Measurements from ENCODE around the gene PDK4.

The PDK4 gene

GRCh38 chr7:95593343-95593742 is 3.0 kb downstream of the PDK4 start:
- H3K36me3 ChIP-seq (ENCODE audit: control insufficient read depth in 5 of 5, insufficient read depth in 5 of 5, low read length in 5 of 5) = peaks cover 55 to 62% (median 56%) of the 10 kb centered on the region in 5 donors
- H3K27ac ChIP-seq (ENCODE audit: low read depth, low read length) = peak overlapping the region; percentile 98
- H3K4me1 ChIP-seq (ENCODE audit: control insufficient read depth in 5 of 5, insufficient read depth in 5 of 5, low read length in 5 of 5) = peaks cover 10 to 71% (median 66%) of the 10 kb centered on the region in 5 donors
- peak overlapping the region; percentile 89 to 100 (median 100) for H3K4me3 ChIP-seq (ENCODE audit: low read depth in 1 of 5, low read length in 5 of 5)
- H3K9ac ChIP-seq (ENCODE audit: low read length in 5 of 5) = peak overlapping the region; percentile 81 to 99 (median 95)
- no peaks in the 10 kb centered on the region for H3K9me3 ChIP-seq (ENCODE audit: control insufficient read depth in 5 of 5, low read length in 5 of 5)
- no peaks in the 10 kb centered on the region for H3K27me3 ChIP-seq (ENCODE audit: control insufficient read depth in 5 of 5, insufficient read depth in 4 of 5, low read length in 5 of 5)

GRCh38 chr7:95592570-95592969 is 3.7 kb downstream of the PDK4 start:
- Histone ChIP-seq H3K9me3 (ENCODE audit: control insufficient read depth in 5 of 5, low read length in 5 of 5) (no peaks in the 10 kb centered on the region), H3K27me3 (ENCODE audit: control insufficient read depth in 5 of 5, insufficient read depth in 4 of 5, low read length in 5 of 5) (no peaks in the 10 kb centered on the region), H3K27ac (ENCODE audit: low read depth, low read length) (peak overlapping the region; percentile 98), H3K9ac (ENCODE audit: low read length in 5 of 5) (peak overlapping the region in 4 of 5 donors; percentile 63 to 99 (median 90)), H3K36me3 (ENCODE audit: control insufficient read depth in 5 of 5, insufficient read depth in 5 of 5, low read length in 5 of 5) (peaks cover 62 to 70% (median 63%) of the 10 kb centered on the region in 5 donors), H3K4me1 (ENCODE audit: control insufficient read depth in 5 of 5, insufficient read depth in 5 of 5, low read length in 5 of 5) (peaks cover 10 to 71% (median 66%) of the 10 kb centered on the region in 5 donors), H3K4me3 (ENCODE audit: low read depth in 1 of 5, low read length in 5 of 5) (peak overlapping the region; percentile 89 to 100 (median 100))

GRCh38 chr7:95590387-95591248 is 5.7 kb downstream of the PDK4 start:
- peaks cover 78 to 88% (median 81%) of the 10 kb centered on the region in 5 donors for H3K36me3 ChIP-seq (ENCODE audit: control insufficient read depth in 5 of 5, insufficient read depth in 5 of 5, low read length in 5 of 5)
- H3K9me3 ChIP-seq (ENCODE audit: control insufficient read depth in 5 of 5, low read length in 5 of 5) = no peaks in the 10 kb centered on the region
- H3K4me1 ChIP-seq (ENCODE audit: control insufficient read depth in 5 of 5, insufficient read depth in 5 of 5, low read length in 5 of 5) = peaks cover 8 to 85% (median 75%) of the 10 kb centered on the region in 5 donors
- H3K9ac ChIP-seq (ENCODE audit: low read length in 5 of 5) = peak overlapping the region in 2 of 5 donors; percentile 13 to 52
- peak overlapping the region; percentile 59 to 100 (median 74) for H3K4me3 ChIP-seq (ENCODE audit: low read depth in 1 of 5, low read length in 5 of 5)
- H3K27me3 ChIP-seq (ENCODE audit: control insufficient read depth in 5 of 5, insufficient read depth in 4 of 5, low read length in 5 of 5) = no peaks in the 10 kb centered on the region
- peak overlapping the region; percentile 79 for H3K27ac ChIP-seq (ENCODE audit: low read depth, low read length)

GRCh38 chr7:95589766-95590165 is 6.5 kb downstream of the PDK4 start:
- no peaks in the 10 kb centered on the region for H3K27me3 ChIP-seq (ENCODE audit: control insufficient read depth in 5 of 5, insufficient read depth in 4 of 5, low read length in 5 of 5)
- peaks cover 8 to 94% (median 79%) of the 10 kb centered on the region in 5 donors for H3K4me1 ChIP-seq (ENCODE audit: control insufficient read depth in 5 of 5, insufficient read depth in 5 of 5, low read length in 5 of 5)
- H3K27ac ChIP-seq (ENCODE audit: low read depth, low read length) = peak overlapping the region; percentile 79
- peak overlapping the region in 2 of 5 donors; percentile 5 to 28 for H3K4me3 ChIP-seq (ENCODE audit: low read depth in 1 of 5, low read length in 5 of 5)
- no peaks in the 10 kb centered on the region for H3K9me3 ChIP-seq (ENCODE audit: control insufficient read depth in 5 of 5, low read length in 5 of 5)
- peaks cover 86 to 96% (median 89%) of the 10 kb centered on the region in 5 donors for H3K36me3 ChIP-seq (ENCODE audit: control insufficient read depth in 5 of 5, insufficient read depth in 5 of 5, low read length in 5 of 5)
- peak overlapping the region in 2 of 5 donors; percentile 12 to 55 for H3K9ac ChIP-seq (ENCODE audit: low read length in 5 of 5)

- H3K27me3 ChIP-seq (ENCODE audit: control insufficient read depth in 5 of 5, insufficient read depth in 4 of 5, low read length in 5 of 5) = no peaks in the 10 kb centered on the region
- H3K4me1 ChIP-seq (ENCODE audit: control insufficient read depth in 5 of 5, insufficient read depth in 5 of 5, low read length in 5 of 5) = peaks cover 8 to 93% (median 74%) of the 10 kb centered on the region in 5 donors
- H3K27ac ChIP-seq (ENCODE audit: low read depth, low read length) = peak overlapping the region; percentile 79
- H3K4me3 ChIP-seq (ENCODE audit: low read depth in 1 of 5, low read length in 5 of 5) = peak overlapping the region; percentile 16 to 56 (median 23)
- H3K9me3 ChIP-seq (ENCODE audit: control insufficient read depth in 5 of 5, low read length in 5 of 5) = no peaks in the 10 kb centered on the region
- H3K36me3 ChIP-seq (ENCODE audit: control insufficient read depth in 5 of 5, insufficient read depth in 5 of 5, low read length in 5 of 5) = peaks cover 88 to 97% (median 91%) of the 10 kb centered on the region in 5 donors
- peak overlapping the region in 2 of 5 donors; percentile 48 to 55 for H3K9ac ChIP-seq (ENCODE audit: low read length in 5 of 5)
Observed at GRCh38 chr7:95589031-95589430, 7.3 kb downstream of the PDK4 start.

- no peaks in the 10 kb centered on the region for H3K9me3 ChIP-seq (ENCODE audit: control insufficient read depth in 5 of 5, low read length in 5 of 5)
- H3K4me1 ChIP-seq (ENCODE audit: control insufficient read depth in 5 of 5, insufficient read depth in 5 of 5, low read length in 5 of 5) = peaks cover 6 to 78% (median 57%) of the 10 kb centered on the region in 5 donors
- H3K27ac ChIP-seq (ENCODE audit: low read depth, low read length) = peak overlapping the region; percentile 79
- H3K4me3 ChIP-seq (ENCODE audit: low read depth in 1 of 5, low read length in 5 of 5) = peak overlapping the region in 1 of 5 donors; percentile 11
- no peaks in the 10 kb centered on the region for H3K27me3 ChIP-seq (ENCODE audit: control insufficient read depth in 5 of 5, insufficient read depth in 4 of 5, low read length in 5 of 5)
- peaks cover 75 to 84% (median 78%) of the 10 kb centered on the region in 5 donors for H3K36me3 ChIP-seq (ENCODE audit: control insufficient read depth in 5 of 5, insufficient read depth in 5 of 5, low read length in 5 of 5)
- H3K9ac ChIP-seq (ENCODE audit: low read length in 5 of 5) = peak overlapping the region in 1 of 5 donors; percentile 27
Observed at GRCh38 chr7:95586951-95587301, 9.4 kb downstream of the PDK4 start.

GRCh38 chr7:95585426-95585789 is 10.9 kb downstream of the PDK4 start:
- H3K36me3 ChIP-seq (ENCODE audit: control insufficient read depth in 5 of 5, insufficient read depth in 5 of 5, low read length in 5 of 5) = peaks cover 60 to 69% (median 65%) of the 10 kb centered on the region in 5 donors
- peak overlapping the region; percentile 54 for H3K27ac ChIP-seq (ENCODE audit: low read depth, low read length)
- peaks cover 0 to 63% (median 43%) of the 10 kb centered on the region in 5 donors for H3K4me1 ChIP-seq (ENCODE audit: control insufficient read depth in 5 of 5, insufficient read depth in 5 of 5, low read length in 5 of 5)
- no peak overlapping the region for H3K9ac ChIP-seq (ENCODE audit: low read length in 5 of 5)
- H3K9me3 ChIP-seq (ENCODE audit: control insufficient read depth in 5 of 5, low read length in 5 of 5) = no peaks in the 10 kb centered on the region
- no peak overlapping the region for H3K4me3 ChIP-seq (ENCODE audit: low read depth in 1 of 5, low read length in 5 of 5)
- no peaks in the 10 kb centered on the region for H3K27me3 ChIP-seq (ENCODE audit: control insufficient read depth in 5 of 5, insufficient read depth in 4 of 5, low read length in 5 of 5)

GRCh38 chr7:95584769-95585425 is 11.4 kb downstream of the PDK4 start:
- H3K4me1 ChIP-seq (ENCODE audit: control insufficient read depth in 5 of 5, insufficient read depth in 5 of 5, low read length in 5 of 5) = peaks cover 0 to 58% (median 41%) of the 10 kb centered on the region in 5 donors

GRCh38 chr7:95583834-95584621 is 12.3 kb downstream of the PDK4 start:
- H3K9me3 ChIP-seq (ENCODE audit: control insufficient read depth in 5 of 5, low read length in 5 of 5) = no peaks in the 10 kb centered on the region
- H3K4me3 ChIP-seq (ENCODE audit: low read depth in 1 of 5, low read length in 5 of 5) = no peak overlapping the region
- H3K36me3 ChIP-seq (ENCODE audit: control insufficient read depth in 5 of 5, insufficient read depth in 5 of 5, low read length in 5 of 5) = peaks cover 49 to 56% (median 53%) of the 10 kb centered on the region in 5 donors
- peak overlapping the region; percentile 15 for H3K27ac ChIP-seq (ENCODE audit: low read depth, low read length)
- peaks cover 0 to 49% (median 32%) of the 10 kb centered on the region in 5 donors for H3K4me1 ChIP-seq (ENCODE audit: control insufficient read depth in 5 of 5, insufficient read depth in 5 of 5, low read length in 5 of 5)
- no peaks in the 10 kb centered on the region for H3K27me3 ChIP-seq (ENCODE audit: control insufficient read depth in 5 of 5, insufficient read depth in 4 of 5, low read length in 5 of 5)
- H3K9ac ChIP-seq (ENCODE audit: low read length in 5 of 5) = no peak overlapping the region

More at GRCh38 chr7:95584769-95585425, 11.4 kb downstream of the PDK4 start:
- Histone ChIP-seq H3K36me3 (ENCODE audit: control insufficient read depth in 5 of 5, insufficient read depth in 5 of 5, low read length in 5 of 5) (peaks cover 58 to 65% (median 61%) of the 10 kb centered on the region in 5 donors), H3K27me3 (ENCODE audit: control insufficient read depth in 5 of 5, insufficient read depth in 4 of 5, low read length in 5 of 5) (no peaks in the 10 kb centered on the region), H3K9ac (ENCODE audit: low read length in 5 of 5) (no peak overlapping the region), H3K9me3 (ENCODE audit: control insufficient read depth in 5 of 5, low read length in 5 of 5) (no peaks in the 10 kb centered on the region), H3K4me3 (ENCODE audit: low read depth in 1 of 5, low read length in 5 of 5) (no peak overlapping the region), H3K27ac (ENCODE audit: low read depth, low read length) (peak overlapping the region; percentile 54)

All from subcutaneous abdominal adipose tissue (tissue), 5 donors.